ENCODE measurements around the gene SRGAP1.

Gene SRGAP1

GRCh38 chr12:64085154-64085553, 240.7 kb downstream of the SRGAP1 start:
- in situ Hi-C loops (cut with HindIII; ENCODE audit: low sequenced_read_pairs) = no loop called here
- no peak overlapping the region for H3K4me3 ChIP-seq (ENCODE audit: low read depth, low read length)
- DNase-seq (ENCODE audit: low read depth) = no peak
- no peak for TF ChIP-seq CTCF (IDR thresholded peaks at IDR 0.05; ENCODE audit: low read depth, low read length, missing control alignments)

GRCh38 chr12:64085996-64086395, 241.5 kb downstream of the SRGAP1 start:
- no peak for DNase-seq (ENCODE audit: low read depth)
- TF ChIP-seq CTCF (IDR thresholded peaks at IDR 0.05; ENCODE audit: low read depth, low read length, missing control alignments) = no peak
- in situ Hi-C loops (cut with HindIII; ENCODE audit: low sequenced_read_pairs) = no loop called here
- H3K4me3 ChIP-seq (ENCODE audit: low read depth, low read length) = no peak overlapping the region

- H3K4me3 ChIP-seq (ENCODE audit: low read depth, low read length) = no peak overlapping the region
- in situ Hi-C loops (cut with HindIII; ENCODE audit: low sequenced_read_pairs) = no loop called here
- no peak for DNase-seq (ENCODE audit: low read depth)
- no peak for TF ChIP-seq CTCF (IDR thresholded peaks at IDR 0.05; ENCODE audit: low read depth, low read length, missing control alignments)
These were observed 242.4 kb downstream of the SRGAP1 start for GRCh38 chr12:64086946-64087345.

- in situ Hi-C loops (cut with HindIII; ENCODE audit: low sequenced_read_pairs) = no loop called here
- H3K4me3 ChIP-seq (ENCODE audit: low read depth, low read length) = no peak overlapping the region
- TF ChIP-seq CTCF (IDR thresholded peaks at IDR 0.05; ENCODE audit: low read depth, low read length, missing control alignments) = no peak
- no peak for DNase-seq (ENCODE audit: low read depth)
These were observed 243.3 kb downstream of the SRGAP1 start for GRCh38 chr12:64087761-64088160.

- DNase-seq (ENCODE audit: low read depth) = peak; percentile 85
These were observed 244.2 kb downstream of the SRGAP1 start for GRCh38 chr12:64088431-64089349.

GRCh38 chr12:64090047-64090446, 245.5 kb downstream of the SRGAP1 start:
- no peak for DNase-seq (ENCODE audit: low read depth)
- TF ChIP-seq CTCF (IDR thresholded peaks at IDR 0.05; ENCODE audit: low read depth, low read length, missing control alignments) = no peak
- in situ Hi-C loops (cut with HindIII; ENCODE audit: low sequenced_read_pairs) = loop anchor here (10.0 kb wide), 1 partner anchor 95 kb away; no protein-coding TSS in a partner anchor
- no peak overlapping the region for H3K4me3 ChIP-seq (ENCODE audit: low read depth, low read length)

More at GRCh38 chr12:64088431-64089349, 244.2 kb downstream of the SRGAP1 start:
- TF ChIP-seq CTCF (IDR thresholded peaks at IDR 0.05; ENCODE audit: low read depth, low read length, missing control alignments) = no peak
- in situ Hi-C loops (cut with HindIII; ENCODE audit: low sequenced_read_pairs) = no loop called here
- H3K4me3 ChIP-seq (ENCODE audit: low read depth, low read length) = no peak overlapping the region

Measured in astrocyte of the cerebellum (primary cell).